GM10847 (cell line): ENCODE data around the gene TMC5.

Experiments used
- POLR2A ChIP-seq: IDR thresholded peaks from 2 replicates; pipeline ENCODE4 v1.6.1; 2011; ENCODE audit not compliant: insufficient read length; ENCODE audit errors: extremely low read depth

Gene TMC5

DNA sequence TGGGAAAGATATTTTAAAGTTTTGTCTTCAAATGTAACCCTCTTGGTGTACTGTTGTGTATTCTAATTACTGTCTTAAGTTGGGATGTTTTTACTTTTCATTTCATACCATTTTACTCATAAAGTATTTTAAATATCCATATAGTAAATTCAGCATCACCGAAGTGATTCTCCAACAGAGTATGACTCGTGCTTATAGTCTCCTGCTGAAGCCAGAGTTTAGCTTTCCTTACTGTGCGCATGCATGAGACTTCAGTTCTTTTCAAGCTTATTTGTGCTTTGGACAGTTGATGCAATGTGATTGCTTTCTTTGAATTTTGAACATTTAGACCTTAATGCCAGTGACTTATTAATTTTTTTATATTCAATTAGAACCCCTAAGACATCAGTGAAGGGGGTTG is 130.5 kb downstream of the TMC5 start:
- no peak for TF ChIP-seq POLR2A
